NB4 (cell line): ENCODE data around the gene KLK12.

Experiments used
- DNase-seq: peaks from one replicate; pipeline ENCODE4 v3.0.0; 2010; ENCODE audit warnings: low read depth
- H3K4me3 ChIP-seq: one replicate; pipeline ENCODE4 v1.5.1; 2011; ENCODE audit warnings: mild to moderate bottlenecking, low read depth, low read length, moderate library complexity
- MYC ChIP-seq: IDR thresholded peaks from 2 replicates; pipeline ENCODE4 v1.6.1; 2011; ENCODE audit warnings: low read depth, low read length
- POLR2A ChIP-seq: IDR thresholded peaks from 2 replicates; pipeline ENCODE4 v1.6.1; 2011; ENCODE audit warnings: mild to moderate bottlenecking; ENCODE audit not compliant: insufficient read length; ENCODE audit errors: extremely low read depth
- TF ChIP-seq, protein P1 (sequence below): IDR thresholded peaks from 2 replicates; pipeline ENCODE4 v1.6.1; 2011; ENCODE audit warnings: low read depth, low read length
- TF ChIP-seq, protein P2 (sequence below): IDR thresholded peaks from one replicate; pipeline ENCODE4 v1.5.1; 2012; ENCODE audit warnings: low read depth, low read length

The KLK12 gene

DNA sequence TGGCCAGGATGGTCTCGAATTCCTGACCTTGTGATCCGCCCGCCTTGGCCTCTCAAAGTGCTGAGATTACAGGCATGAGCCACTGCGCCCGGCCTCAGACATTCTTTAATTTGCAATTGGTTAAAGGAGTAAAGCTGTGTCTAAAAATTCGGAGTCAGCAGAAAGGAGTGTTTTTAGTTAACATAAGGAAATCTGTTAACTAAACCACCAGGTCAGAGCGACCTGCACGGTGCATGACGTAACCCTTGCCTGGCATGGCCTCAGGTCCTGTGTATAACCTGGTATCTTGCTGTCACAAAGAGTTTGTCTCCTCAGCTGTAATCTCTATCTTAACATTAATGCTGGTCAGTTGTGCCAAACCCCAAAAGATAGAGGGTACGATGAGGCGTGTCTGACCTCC is 9.5 kb upstream of the KLK12 start:
- H3K4me3 ChIP-seq = no peak overlapping the region
- TF ChIP-seq, protein P1, sequence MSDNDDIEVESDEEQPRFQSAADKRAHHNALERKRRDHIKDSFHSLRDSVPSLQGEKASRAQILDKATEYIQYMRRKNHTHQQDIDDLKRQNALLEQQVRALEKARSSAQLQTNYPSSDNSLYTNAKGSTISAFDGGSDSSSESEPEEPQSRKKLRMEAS = no peak
- TF ChIP-seq, protein P2, sequence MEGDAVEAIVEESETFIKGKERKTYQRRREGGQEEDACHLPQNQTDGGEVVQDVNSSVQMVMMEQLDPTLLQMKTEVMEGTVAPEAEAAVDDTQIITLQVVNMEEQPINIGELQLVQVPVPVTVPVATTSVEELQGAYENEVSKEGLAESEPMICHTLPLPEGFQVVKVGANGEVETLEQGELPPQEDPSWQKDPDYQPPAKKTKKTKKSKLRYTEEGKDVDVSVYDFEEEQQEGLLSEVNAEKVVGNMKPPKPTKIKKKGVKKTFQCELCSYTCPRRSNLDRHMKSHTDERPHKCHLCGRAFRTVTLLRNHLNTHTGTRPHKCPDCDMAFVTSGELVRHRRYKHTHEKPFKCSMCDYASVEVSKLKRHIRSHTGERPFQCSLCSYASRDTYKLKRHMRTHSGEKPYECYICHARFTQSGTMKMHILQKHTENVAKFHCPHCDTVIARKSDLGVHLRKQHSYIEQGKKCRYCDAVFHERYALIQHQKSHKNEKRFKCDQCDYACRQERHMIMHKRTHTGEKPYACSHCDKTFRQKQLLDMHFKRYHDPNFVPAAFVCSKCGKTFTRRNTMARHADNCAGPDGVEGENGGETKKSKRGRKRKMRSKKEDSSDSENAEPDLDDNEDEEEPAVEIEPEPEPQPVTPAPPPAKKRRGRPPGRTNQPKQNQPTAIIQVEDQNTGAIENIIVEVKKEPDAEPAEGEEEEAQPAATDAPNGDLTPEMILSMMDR = no peak
- no peak for TF ChIP-seq POLR2A
- no peak for TF ChIP-seq MYC
- no peak for DNase-seq

DNA sequence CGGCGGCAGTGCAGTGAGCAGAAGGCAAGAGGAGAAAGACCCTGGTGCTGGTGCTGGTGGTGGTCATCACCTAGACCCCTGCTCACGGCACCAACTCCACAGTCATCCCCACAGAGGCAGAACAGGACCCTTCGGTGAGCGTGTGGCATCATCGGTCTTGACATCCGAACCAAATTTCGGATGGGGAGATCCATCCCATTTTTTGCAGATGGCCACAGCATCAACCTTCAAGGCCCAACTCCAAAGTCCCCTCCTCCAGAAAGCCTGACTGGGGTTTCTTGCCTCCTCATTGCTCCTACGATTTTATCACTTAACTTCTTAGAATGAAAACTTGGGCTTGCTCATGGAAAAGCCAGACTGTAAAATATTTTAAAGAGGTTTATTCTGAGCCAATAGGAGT is 8.7 kb upstream of the KLK12 start:
- no peak for TF ChIP-seq POLR2A
- TF ChIP-seq MYC = no peak
- TF ChIP-seq, protein P1 = no peak
- TF ChIP-seq, protein P2 = no peak
- no peak for DNase-seq
- no peak overlapping the region for H3K4me3 ChIP-seq

DNA sequence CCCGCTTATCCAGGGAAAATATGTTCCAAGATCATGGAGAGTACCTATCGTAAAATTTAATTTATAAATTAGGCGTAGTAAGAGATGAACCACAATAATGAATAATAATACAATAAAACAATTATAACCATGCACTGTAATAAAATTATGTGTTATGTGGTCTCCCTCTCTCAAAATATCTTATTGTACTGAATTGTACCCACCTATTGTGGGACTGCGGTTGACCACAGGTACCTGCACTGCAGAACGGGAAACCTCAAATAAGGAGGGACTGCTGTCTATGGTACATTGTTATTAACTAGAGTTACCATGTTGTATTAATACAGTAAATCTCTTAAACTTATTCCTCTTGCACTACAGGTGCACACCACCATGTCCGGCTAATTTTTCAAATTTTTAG is 5.3 kb upstream of the KLK12 start:
- TF ChIP-seq, protein P1 = no peak
- TF ChIP-seq MYC (no peak), POLR2A (no peak)
- TF ChIP-seq, protein P2 = no peak
- no peak for DNase-seq
- H3K4me3 ChIP-seq = no peak overlapping the region

DNA sequence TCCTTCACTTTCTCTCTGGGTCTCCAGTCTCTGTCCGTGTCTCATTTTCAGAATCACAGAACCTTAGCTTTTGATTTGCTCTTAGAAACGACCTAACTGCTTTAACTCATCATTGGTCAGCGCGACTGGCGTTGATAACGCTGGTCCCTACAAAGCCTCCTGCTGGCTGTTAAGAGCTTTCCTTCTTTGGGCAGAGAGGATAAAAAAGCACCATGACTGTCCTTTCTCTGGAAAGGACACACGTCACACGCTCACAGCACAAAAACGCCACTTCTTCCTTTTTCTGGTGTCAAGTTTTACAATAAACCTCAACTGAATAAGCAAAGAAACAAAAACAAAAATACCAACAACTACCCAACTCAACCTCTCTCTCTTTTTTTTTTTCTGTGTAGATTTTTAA is 1.7 kb upstream of the KLK12 start:
- no peak for DNase-seq
- TF ChIP-seq POLR2A (no peak), MYC (no peak)
- TF ChIP-seq, protein P1 = no peak
- TF ChIP-seq, protein P2 = no peak
- H3K4me3 ChIP-seq = no peak overlapping the region

DNA sequence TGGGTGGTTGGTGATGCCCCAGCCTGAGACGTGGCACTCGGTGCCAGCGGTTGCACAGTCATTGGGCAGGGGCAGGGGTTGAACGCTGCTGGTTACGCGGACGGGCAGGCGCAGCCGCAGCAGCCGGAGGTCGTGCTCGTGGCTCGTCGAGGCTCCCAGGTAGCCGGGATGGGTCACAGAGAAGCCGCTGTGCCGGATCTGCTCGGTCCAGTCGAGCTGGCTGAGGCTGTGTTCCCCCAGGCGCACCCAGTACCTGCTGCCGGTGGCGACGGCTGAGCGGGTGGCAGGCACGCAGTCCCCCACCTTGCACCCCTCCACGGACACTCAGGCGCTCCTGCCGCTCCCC is 2.9 kb downstream of the KLK12 start:
- no peak for DNase-seq
- TF ChIP-seq, protein P2 = no peak
- TF ChIP-seq MYC = no peak
- no peak for TF ChIP-seq POLR2A
- TF ChIP-seq, protein P1 = no peak
- H3K4me3 ChIP-seq = no peak overlapping the region

DNA sequence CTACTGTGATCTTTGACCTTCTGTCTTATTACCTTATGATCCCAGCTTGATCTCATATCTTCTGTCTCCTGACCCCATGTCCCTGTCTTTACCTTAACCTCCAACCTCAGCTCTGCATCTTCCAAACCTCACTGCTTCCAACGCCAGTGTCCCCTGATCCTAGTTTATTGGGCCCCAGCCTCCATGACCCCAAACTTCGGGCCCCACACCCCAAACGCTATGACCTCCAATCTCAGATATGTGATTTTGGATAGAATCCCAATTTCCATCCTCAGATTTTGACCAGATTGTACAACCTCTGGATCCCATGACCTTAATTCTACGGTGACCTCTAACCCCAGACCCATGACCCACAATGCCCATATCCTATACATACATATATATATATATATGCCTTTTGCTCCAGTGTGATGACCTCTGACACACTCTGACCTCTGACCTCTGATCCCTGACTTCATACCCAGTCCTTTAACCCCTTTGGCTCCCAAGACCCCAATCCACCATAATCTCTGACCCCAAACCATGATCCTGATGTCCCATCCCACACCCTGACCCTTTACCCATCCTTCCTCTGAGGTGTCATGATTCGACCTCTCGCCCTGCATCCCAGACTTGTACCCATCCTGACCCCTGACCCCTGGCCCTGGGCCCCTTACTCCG is 3.5 kb downstream of the KLK12 start:
- no peak for DNase-seq
- H3K4me3 ChIP-seq = no peak overlapping the region
- TF ChIP-seq, protein P2 = no peak
- no peak for TF ChIP-seq MYC
- TF ChIP-seq, protein P1 = no peak
- TF ChIP-seq POLR2A = no peak
